B cell (primary cell): ENCODE measurements around the gene TBC1D12. TPM values are rescaled to one million over a fixed set of nuclear protein-coding genes. Genes with fewer than 3 reads are reported as not detected.

Experiments used
- ATAC-seq: fragments of 200-7000 bp; cut with Tn5 transposase; one replicate; pipeline ENCODE4 v1.10.0; 2021; ENCODE audit warnings: low read depth, mild to moderate bottlenecking, moderate number of reproducible peaks, moderate library complexity
- CTCF ChIA-PET: fragments of 350-600 bp; sonication (Branson Sonifier 250); formaldehyde crosslinking; loops from one replicate; lab custom pipeline; 2021; ENCODE audit warnings: antibody characterized with exemption, inconsistent platforms; lab: Charles Lee
- POLR2A ChIA-PET: fragments of 350-600 bp; sonication (Branson Sonifier 250); formaldehyde crosslinking; loops from one replicate; lab custom pipeline; 2021; ENCODE audit warnings: antibody characterized with exemption; lab: Charles Lee
- DNase-seq: peaks from one replicate; pipeline ENCODE4 v3.0.0; 2013
- H2AFZ ChIP-seq: 2 replicates; pipeline ENCODE4 v1.6.1; 2012; ENCODE audit warnings: mild to moderate bottlenecking, low read depth, low read length; ENCODE audit not compliant: insufficient read depth, poor library complexity, severe bottlenecking
- H3K27ac ChIP-seq, 2 donors: 1 replicate in 1 of 2; 2 replicates in 1 of 2; pipeline ENCODE4 v1.5.1; 2012 to 2013; ENCODE audit warnings: low read length in 2 of 2, mild to moderate bottlenecking in 2 of 2, moderate library complexity in 1 of 2
- H3K27me3 ChIP-seq, 4 experiments: fragments of 200-600 bp in 1 of 4; sonication (generic) in 1 of 4; replicated peaks in 1 of 4; 1 replicate in 2 of 4; 2 replicates in 2 of 4; pipeline versions ENCODE4 v1.6.1 to v1.7.0; 2013 to 2016; ENCODE audit warnings: low read length in 3 of 4, mild to moderate bottlenecking in 2 of 4, mixed read lengths in 1 of 4, moderate library complexity in 1 of 4; ENCODE audit not compliant: insufficient read depth in 4 of 4, control insufficient read depth in 3 of 4; ENCODE audit errors: control extremely low read depth in 1 of 4
- H3K36me3 ChIP-seq, 2 experiments: replicated peaks in 1 of 2; 1 replicate in 1 of 2; 2 replicates in 1 of 2; pipeline versions ENCODE4 v1.6.1 to v1.7.1; 2013; ENCODE audit warnings: low read length in 1 of 2; ENCODE audit not compliant: insufficient read depth in 2 of 2, control insufficient read depth in 1 of 2; ENCODE audit errors: control extremely low read depth in 1 of 2, extremely low read depth in 1 of 2
- H3K4me1 ChIP-seq, 2 donors: fragments of 200-600 bp in 1 of 2; sonication (generic) in 1 of 2; 1 replicate in 1 of 2; 2 replicates in 1 of 2; pipeline versions ENCODE4 v1.5.1 to v1.6.1; 2013 to 2017; ENCODE audit warnings: low read length in 2 of 2; ENCODE audit not compliant: control insufficient read depth in 2 of 2, insufficient read depth in 2 of 2
- H3K4me2 ChIP-seq: replicated peaks from 2 replicates; pipeline ENCODE3; 2012; ENCODE audit warnings: mild to moderate bottlenecking, low read depth, low read length; ENCODE audit not compliant: poor library complexity, severe bottlenecking
- H3K4me3 ChIP-seq, 5 experiments: fragments of 200-600 bp in 1 of 5; sonication (generic) in 1 of 5; 1 replicate in 3 of 5; 2 replicates in 2 of 5; pipeline versions ENCODE4 v1.5.1 to v1.7.0; 2011 to 2016; ENCODE audit warnings: low read length in 4 of 5, mild to moderate bottlenecking in 4 of 5, low read depth in 2 of 5, control low read depth in 1 of 5, moderate library complexity in 1 of 5; ENCODE audit not compliant: insufficient read depth in 1 of 5; ENCODE audit errors: control extremely low read depth in 1 of 5, extremely low read depth in 1 of 5
- H3K79me2 ChIP-seq: fragments of 200-600 bp; sonication (generic); one replicate; pipeline ENCODE4 v1.6.0; 2016; ENCODE audit warnings: low read length; ENCODE audit not compliant: control insufficient read depth, insufficient read depth
- H3K9ac ChIP-seq: fragments of 200-600 bp; sonication (generic); 2 replicates; pipeline ENCODE4 v1.6.1; 2017; ENCODE audit warnings: mild to moderate bottlenecking, low read length, moderate library complexity
- H3K9me3 ChIP-seq, 3 donors: one replicate each; pipeline versions ENCODE4 v1.6.1 to v1.7.1; 2013; ENCODE audit warnings: low read length in 2 of 3; ENCODE audit not compliant: control insufficient read depth in 2 of 3, insufficient read depth in 1 of 3; ENCODE audit errors: control extremely low read depth in 1 of 3
- H4K20me1 ChIP-seq: 2 replicates; pipeline ENCODE4 v1.6.0; 2012; ENCODE audit warnings: mild to moderate bottlenecking, low read length; ENCODE audit not compliant: insufficient read depth, control insufficient read depth, poor library complexity, severe bottlenecking
- H3K27ac Mint-ChIP-seq: one replicate; pipeline ENCODE4 v1.8.0; 2021; ENCODE audit warnings: mixed read lengths
- H3K27me3 Mint-ChIP-seq: one replicate; pipeline ENCODE4 v1.8.0; 2021; ENCODE audit warnings: mixed read lengths
- H3K4me1 Mint-ChIP-seq: one replicate; pipeline ENCODE4 v1.8.0; 2021; ENCODE audit warnings: mixed read lengths
- H3K4me3 Mint-ChIP-seq: one replicate; pipeline ENCODE4 v1.8.0; 2021; ENCODE audit warnings: mixed read lengths
- H3K9me3 Mint-ChIP-seq: one replicate; pipeline ENCODE4 v1.8.0; 2022; ENCODE audit warnings: mixed read lengths; ENCODE audit not compliant: insufficient read depth
- CTCF ChIP-seq: fragments of 200-600 bp; IDR thresholded peaks from one replicate; pipeline ENCODE4 v1.8.0; 2022; ENCODE audit warnings: antibody characterized with exemption, mild to moderate bottlenecking
- EZH2 ChIP-seq: IDR thresholded peaks from 2 replicates; pipeline ENCODE4 v1.6.1; 2012; ENCODE audit warnings: borderline replicate concordance, low read depth, mild to moderate bottlenecking, moderate library complexity, low read length; ENCODE audit not compliant: insufficient read depth, poor library complexity, severe bottlenecking
- WGBS: methylation state at CpG from one replicate; pipeline ENCODE4 v1.1.5; 2013; ENCODE audit warnings: missing lambda C conversion rate; ENCODE audit not compliant: insufficient coverage; 5-methylcytosine and 5-hydroxymethylcytosine counted together
- intact Hi-C: fragments of 100-400 bp; cut with micrococcal nuclease; formaldehyde crosslinking; loops from one replicate; pipeline ENCODE4 v1.10.0; 2022
- polyA plus RNA-seq: library from polyadenylated mRNA; depleted of rRNA; stranded (reverse); fragments of >200 nt; gene quantifications from 2 replicates; pipeline ENCODE4 v1.2.3, GENCODE V29; 2012
- total RNA-seq, 2 donors: library from RNA; stranded (reverse); fragments of 120-200 nt in 1 of 2; gene quantifications; 1 replicate in 1 of 2; 2 replicates in 1 of 2; pipeline versions ENCODE4 v1.2.3 to v1.2.4, GENCODE V29; 2013 to 2022

Gene TBC1D12
- total and polyA plus RNA-seq, 2 donors (not counting 1 experiment from before 2014, with no cell fraction given), result 3.1 to 9.3 TPM

DNA sequence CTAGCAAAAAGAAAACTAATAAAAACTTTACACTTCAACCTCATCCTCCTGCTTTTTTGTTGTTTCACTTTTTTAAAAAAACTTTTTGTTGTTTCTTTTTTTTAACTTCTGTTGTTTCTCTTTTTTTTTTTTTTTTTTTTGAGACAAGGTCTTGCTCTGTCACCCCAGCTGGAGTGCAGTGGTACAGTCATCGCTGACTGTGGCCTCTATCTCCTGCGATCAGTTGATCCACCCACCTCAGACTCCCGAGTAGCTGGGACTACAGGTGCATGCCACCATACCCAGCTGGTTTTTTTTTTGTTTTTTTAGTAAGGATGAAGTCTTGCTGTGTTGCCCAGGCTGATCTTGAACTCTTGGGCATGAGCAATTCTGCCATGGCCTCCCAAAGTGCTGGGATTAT, 85.2 kb downstream of the TBC1D12 start:
- 94% methylated on average over 2 of the region's 3 CpGs for WGBS
- ChIA-PET CTCF (no interaction called here), POLR2A (no interaction called here)
- no peak overlapping the region for H3K27ac ChIP-seq
- DNase-seq (no peak), ATAC-seq (no peak)
- TF ChIP-seq EZH2 (no peak), CTCF (no peak)
- no peak overlapping the region for H3K4me2 ChIP-seq
- H3K9me3 Mint-ChIP-seq, result peaks cover 5% of the 10 kb centered on the region
- H3K27ac Mint-ChIP-seq, result no peak overlapping the region
- H3K9me3 ChIP-seq, result peaks cover 0 to 5% (median 5%) of the 10 kb centered on the region in 3 donors
- H3K9ac ChIP-seq, result no peak overlapping the region
- H3K79me2 ChIP-seq, result no peaks in the 10 kb centered on the region
- no peaks in the 10 kb centered on the region for H3K27me3 ChIP-seq
- H3K4me1 ChIP-seq, result no peaks in the 10 kb centered on the region
- no peak overlapping the region for H2AFZ ChIP-seq
- H3K27me3 Mint-ChIP-seq, result no peaks in the 10 kb centered on the region
- H3K36me3 ChIP-seq, result no peaks in the 10 kb centered on the region
- H4K20me1 ChIP-seq, result no peaks in the 10 kb centered on the region
- no peak overlapping the region for H3K4me3 ChIP-seq
- intact Hi-C loops, result no loop called here
- no peaks in the 10 kb centered on the region for H3K4me1 Mint-ChIP-seq
- H3K4me3 Mint-ChIP-seq, result no peak overlapping the region

- H3K9ac ChIP-seq, result no peak overlapping the region
- no peaks in the 10 kb centered on the region for H3K36me3 ChIP-seq
- Mint-ChIP-seq H3K4me3 (no peak overlapping the region), H3K9me3 (no peaks in the 10 kb centered on the region), H3K4me1 (no peaks in the 10 kb centered on the region), H3K27ac (no peak overlapping the region), H3K27me3 (no peaks in the 10 kb centered on the region)
- H4K20me1 ChIP-seq, result no peaks in the 10 kb centered on the region
- POLR2A ChIA-PET, result no interaction called here
- 100% methylated on average over 3 of the region's 4 CpGs for WGBS
- CTCF ChIA-PET, result no interaction called here
- no peak overlapping the region for H3K4me2 ChIP-seq
- H3K9me3 ChIP-seq, result peaks cover 0 to 3% (median 0%) of the 10 kb centered on the region in 3 donors
- H3K4me3 ChIP-seq, result no peak overlapping the region
- H2AFZ ChIP-seq, result no peak overlapping the region
- TF ChIP-seq CTCF, result no peak
- TF ChIP-seq EZH2, result no peak
- H3K4me1 ChIP-seq, result no peaks in the 10 kb centered on the region
- DNase-seq (no peak), ATAC-seq (no peak)
- no peaks in the 10 kb centered on the region for H3K27me3 ChIP-seq
- no peak overlapping the region for H3K27ac ChIP-seq
- intact Hi-C loops, result no loop called here
- H3K79me2 ChIP-seq, result no peaks in the 10 kb centered on the region
These were observed 86.8 kb downstream of the TBC1D12 start for GRCh38 chr10:94489107-94489506.
